HG03571 (cell line): Measurements from ENCODE around the gene CDC5L.

ENCODE experiments used
- ATAC-seq: cut with Tn5 transposase; IDR thresholded peaks from one replicate; pipeline ENCODE4 v1.9.1; 2021; ENCODE audit not compliant: unreplicated experiment

CDC5L gene

GRCh38 chr6:44451803-44452695 lies 64.5 kb downstream of the CDC5L start:
- no peak for ATAC-seq

GRCh38 chr6:44452725-44453124 lies 65.2 kb downstream of the CDC5L start:
- no peak for ATAC-seq

DNA sequence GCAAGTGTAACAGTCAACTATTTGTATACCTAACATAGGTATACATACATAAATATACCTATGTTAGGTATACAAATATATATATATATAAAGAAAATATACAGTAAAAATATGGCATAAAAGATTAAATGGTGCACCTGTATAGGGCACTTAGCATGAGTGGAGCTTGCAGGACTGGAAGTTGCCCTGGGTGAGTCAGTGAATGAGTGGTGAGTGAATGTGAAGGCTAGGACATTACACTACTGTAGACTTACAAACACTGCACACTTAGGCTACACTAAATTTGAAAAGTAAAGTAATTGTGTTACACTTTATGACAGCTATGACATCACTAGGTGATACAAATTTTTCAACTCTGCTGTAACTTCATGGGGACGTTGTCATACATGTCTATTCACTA lies 65.6 kb downstream of the CDC5L start:
- ATAC-seq = no peak

- no peak for ATAC-seq
Measured at GRCh38 chr6:44454198-44454597, 66.7 kb downstream of the CDC5L start.

- no peak for ATAC-seq
Measured at GRCh38 chr6:44456070-44456965, 68.8 kb downstream of the CDC5L start.

DNA sequence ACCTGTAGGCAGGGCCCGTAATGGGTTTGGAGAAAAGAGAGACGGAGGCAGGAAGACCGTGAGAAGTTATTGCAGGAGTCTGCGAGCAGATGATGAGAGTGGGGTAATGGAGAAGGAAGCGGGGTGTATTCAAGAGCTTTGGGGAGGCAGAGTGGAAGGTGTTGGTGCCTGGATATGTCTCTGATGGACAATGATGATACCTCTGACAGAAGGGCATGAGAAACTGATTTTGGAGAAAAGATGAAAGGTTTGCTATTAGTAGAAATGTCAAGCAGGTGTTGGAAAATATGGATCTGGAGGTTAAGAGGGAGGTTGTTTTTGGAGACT lies 69.4 kb downstream of the CDC5L start:
- ATAC-seq = no peak

DNA sequence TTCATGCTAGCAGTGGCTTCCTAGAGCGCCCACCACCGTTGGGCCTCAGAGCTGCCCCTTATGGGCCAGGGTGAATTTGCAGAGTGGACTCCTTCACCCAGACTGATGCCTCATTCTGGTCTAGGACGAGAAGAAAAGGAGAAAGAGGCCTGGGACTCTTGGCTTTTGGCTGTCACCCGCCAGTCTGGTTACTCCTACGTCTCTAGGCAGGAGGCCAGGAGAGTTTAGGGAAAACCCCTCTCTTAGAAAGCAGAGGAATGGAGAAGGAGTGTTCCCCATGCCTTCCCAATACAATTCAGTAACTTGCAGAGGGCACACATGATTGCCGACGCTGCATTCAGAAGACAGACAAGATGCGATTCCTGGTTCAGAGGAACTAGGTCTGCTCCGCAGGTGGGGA lies 70.1 kb downstream of the CDC5L start:
- ATAC-seq = no peak

GRCh38 chr6:44458551-44458950 lies 71.0 kb downstream of the CDC5L start:
- no peak for ATAC-seq

- no peak for ATAC-seq
Measured at GRCh38 chr6:44462335-44462734, 74.8 kb downstream of the CDC5L start.

- no peak for ATAC-seq
Measured at GRCh38 chr6:44462797-44463727, 75.6 kb downstream of the CDC5L start.

- no peak for ATAC-seq
Measured at GRCh38 chr6:44463728-44464450, 76.4 kb downstream of the CDC5L start.

GRCh38 chr6:44464527-44465310 lies 77.2 kb downstream of the CDC5L start:
- no peak for ATAC-seq

- ATAC-seq = no peak
Measured at GRCh38 chr6:44466955-44467354, 79.4 kb downstream of the CDC5L start.

GRCh38 chr6:44468835-44469234 lies 81.3 kb downstream of the CDC5L start:
- no peak for ATAC-seq

GRCh38 chr6:44470115-44470464 lies 82.6 kb downstream of the CDC5L start:
- ATAC-seq = no peak

- no peak for ATAC-seq
Measured at GRCh38 chr6:44470746-44471145, 83.2 kb downstream of the CDC5L start.

- ATAC-seq = no peak
Measured at GRCh38 chr6:44471271-44471981, 83.9 kb downstream of the CDC5L start.

GRCh38 chr6:44472250-44472945 lies 84.9 kb downstream of the CDC5L start:
- ATAC-seq = no peak
